GM21390 (cell line): ENCODE data around the gene TXNRD2.
A peak's percentile ranks its signal among the peaks of the same experiment; 100 is the strongest.
"Not testable (repeated sequence)": the region's sequence is repeated elsewhere in the genome, so short reads cannot be mapped to it uniquely, and the experiment has no call there.

Source experiments
- ATAC-seq: cut with Tn5 transposase; IDR thresholded peaks from one replicate; pipeline ENCODE4 v1.9.1; 2021; ENCODE audit not compliant: unreplicated experiment

TXNRD2 gene

GRCh38 chr22:19951346-19951745 is 9.7 kb upstream of the TXNRD2 start:
- ATAC-seq = no peak

- ATAC-seq = no peak
Observed at GRCh38 chr22:19948057-19948760, 6.6 kb upstream of the TXNRD2 start.

- no peak for ATAC-seq
Observed at GRCh38 chr22:19943082-19944026, 1.7 kb upstream of the TXNRD2 start.

- ATAC-seq = peak; percentile 18
Observed at GRCh38 chr22:19942157-19943081, 801 bp upstream of the TXNRD2 start.

- ATAC-seq = no peak
Observed at GRCh38 chr22:19940536-19941364, 868 bp downstream of the TXNRD2 start.

GRCh38 chr22:19937616-19938473 is 3.8 kb downstream of the TXNRD2 start:
- no peak for ATAC-seq

- no peak for ATAC-seq
Observed at GRCh38 chr22:19936513-19936912, 5.1 kb downstream of the TXNRD2 start.

GRCh38 chr22:19935123-19935718 is 6.4 kb downstream of the TXNRD2 start:
- not testable (repeated sequence) for ATAC-seq

GRCh38 chr22:19933341-19934241 is 8.0 kb downstream of the TXNRD2 start:
- no peak for ATAC-seq

- ATAC-seq = no peak
Observed at GRCh38 chr22:19932367-19933206, 9.0 kb downstream of the TXNRD2 start.

- ATAC-seq = no peak
Observed at GRCh38 chr22:19931514-19931913, 10.1 kb downstream of the TXNRD2 start.

- ATAC-seq = no peak
Observed at GRCh38 chr22:19930551-19931486, 10.8 kb downstream of the TXNRD2 start.

GRCh38 chr22:19929586-19930550 is 11.8 kb downstream of the TXNRD2 start:
- ATAC-seq = no peak

GRCh38 chr22:19928207-19928606 is 13.4 kb downstream of the TXNRD2 start:
- ATAC-seq = no peak

GRCh38 chr22:19927696-19928095 is 13.9 kb downstream of the TXNRD2 start:
- no peak for ATAC-seq
